Liver (tissue), 9 donors: ENCODE results near the gene RNF38. TPM values are rescaled to one million over a fixed set of nuclear protein-coding genes. Genes with fewer than 3 reads are reported as not detected.
"Not testable (repeated sequence)": the region's sequence is repeated elsewhere in the genome, so short reads cannot be mapped to it uniquely, and the experiment has no call there.

ENCODE experiments used
- DNase-seq: peaks from one replicate; pipeline ENCODE4 v3.0.0-alpha.2; 2017; ENCODE audit warnings: low spot score
- H3K27ac ChIP-seq, 2 donors: one replicate each; pipeline ENCODE4 v1.7.0; 2013; ENCODE audit warnings: inconsistent platforms in 2 of 2, low read length in 2 of 2, control low read depth in 1 of 2, low read depth in 1 of 2, mild to moderate bottlenecking in 1 of 2
- H3K27me3 ChIP-seq, 4 donors: one replicate each; pipeline versions ENCODE4 v1.6.1 to v1.7.0; 2013; ENCODE audit warnings: low read length in 3 of 4, inconsistent platforms in 1 of 4, mild to moderate bottlenecking in 1 of 4, moderate library complexity in 1 of 4; ENCODE audit not compliant: control insufficient read depth in 4 of 4, insufficient read depth in 4 of 4
- H3K36me3 ChIP-seq, 4 donors: one replicate each; pipeline versions ENCODE4 v1.6.1 to v1.7.0; 2013; ENCODE audit warnings: low read length in 3 of 4, mild to moderate bottlenecking in 3 of 4, low read depth in 1 of 4, moderate library complexity in 1 of 4; ENCODE audit not compliant: control insufficient read depth in 4 of 4, insufficient read depth in 3 of 4
- H3K4me1 ChIP-seq, 4 donors: one replicate each; pipeline versions ENCODE4 v1.6.1 to v1.7.0; 2013; ENCODE audit warnings: low read length in 3 of 4, mild to moderate bottlenecking in 3 of 4, moderate library complexity in 1 of 4; ENCODE audit not compliant: control insufficient read depth in 4 of 4, insufficient read depth in 4 of 4
- H3K4me3 ChIP-seq, 3 donors: one replicate each; pipeline versions ENCODE4 v1.6.1 to v1.7.0; 2013; ENCODE audit warnings: low read length in 3 of 3, control low read depth in 1 of 3, low read depth in 1 of 3, mild to moderate bottlenecking in 1 of 3
- H3K9ac ChIP-seq, 2 donors: one replicate each; pipeline ENCODE4 v1.7.0; 2013; ENCODE audit warnings: low read length in 2 of 2, mild to moderate bottlenecking in 2 of 2, moderate library complexity in 2 of 2, control low read depth in 1 of 2, low read depth in 1 of 2
- H3K9me3 ChIP-seq, 4 donors: one replicate each; pipeline versions ENCODE4 v1.6.1 to v1.7.0; 2013; ENCODE audit warnings: low read length in 3 of 4; ENCODE audit not compliant: control insufficient read depth in 4 of 4
- ATF3 ChIP-seq: IDR thresholded peaks from 2 replicates; pipeline ENCODE4 v1.6.1; 2016; ENCODE audit warnings: antibody characterized with exemption
- FOXA1 ChIP-seq: IDR thresholded peaks from 2 replicates; pipeline ENCODE4 v1.6.1; 2016; ENCODE audit warnings: antibody characterized with exemption
- FOXA2 ChIP-seq: IDR thresholded peaks from 2 replicates; pipeline ENCODE4 v1.6.1; 2016; ENCODE audit warnings: antibody characterized with exemption
- GABPA ChIP-seq, 2 donors: IDR thresholded peaks in 1 of 2; conservative IDR thresholded peaks in 1 of 2; 2 replicates each; pipeline ENCODE4 v1.6.1; 2016; ENCODE audit warnings: antibody characterized with exemption in 2 of 2, mild to moderate bottlenecking in 1 of 2, moderate library complexity in 1 of 2
- HNF4A ChIP-seq, 2 donors: conservative IDR thresholded peaks; 2 replicates each; pipeline ENCODE4 v1.6.1; 2016; ENCODE audit warnings: antibody characterized with exemption in 2 of 2, mild to moderate bottlenecking in 2 of 2
- HNF4G ChIP-seq: IDR thresholded peaks from 2 replicates; pipeline ENCODE4 v1.6.1; 2016; ENCODE audit warnings: antibody characterized with exemption
- MAX ChIP-seq: IDR thresholded peaks from 2 replicates; pipeline ENCODE4 v1.6.1; 2016; ENCODE audit warnings: antibody characterized with exemption
- NR2F2 ChIP-seq: IDR thresholded peaks from 2 replicates; pipeline ENCODE4 v1.6.1; 2016; ENCODE audit warnings: antibody characterized with exemption
- RAD21 ChIP-seq, 2 donors: IDR thresholded peaks; 2 replicates each; pipeline ENCODE4 v1.6.1; 2016; ENCODE audit warnings: antibody characterized with exemption in 2 of 2, mild to moderate bottlenecking in 2 of 2
- REST ChIP-seq: IDR thresholded peaks from 2 replicates; pipeline ENCODE4 v1.6.1; 2016; ENCODE audit warnings: antibody characterized with exemption, mild to moderate bottlenecking
- TAF1 ChIP-seq: conservative IDR thresholded peaks from 2 replicates; pipeline ENCODE4 v1.6.1; 2016; ENCODE audit warnings: antibody characterized with exemption, mild to moderate bottlenecking
- ZBTB33 ChIP-seq: IDR thresholded peaks from 2 replicates; pipeline ENCODE4 v1.6.1; 2016; ENCODE audit warnings: antibody characterized with exemption
- WGBS: extraction: QIAGEN DNeasy Blood & Tissue Kit; methylation state at CpG from one replicate; pipeline ENCODE4 v1.1.7; 2013; 5-methylcytosine and 5-hydroxymethylcytosine counted together
- polyA plus RNA-seq, 2 donors: library from polyadenylated mRNA; stranded (reverse) in 1 of 2; unstranded in 1 of 2; fragments of 200-250 nt in 1 of 2; fragments of >200 nt in 1 of 2; fragmentation: Nextera tagmentation in 1 of 2; extraction: Ambion mirVana in 1 of 2; gene quantifications; one replicate each; pipeline versions ENCODE4 v1.2.1 to v1.2.3, GENCODE V29; 2013 to 2015
- total RNA-seq, 2 donors: library from RNA; depleted of rRNA; stranded (reverse); fragments of >200 nt; gene quantifications; one replicate each; pipeline ENCODE4 v1.2.3, GENCODE V29; 2014
- donor health status: healthy.
- donor health status: healthy.
- donor health status: healthy.
- donor health status: healthy.
- donor health status: healthy.

The RNF38 gene
- total and polyA plus RNA-seq, 4 donors: 3.4 to 16.4 (median 6.9) TPM

GRCh38 chr9:36392489-36392888, 7.6 kb downstream of the RNF38 start:
- no peak for DNase-seq
- WGBS: 97% methylated on average over 1 of the region's 1 CpG
- H3K27me3 ChIP-seq: no peaks in the 10 kb centered on the region
- no peak overlapping the region for H3K9ac ChIP-seq
- TF ChIP-seq GABPA (IDR thresholded peaks at IDR 0.05 in 1 of 2, conservative IDR thresholded peaks at IDR 0.05 in 1 of 2): no peak
- no peaks in the 10 kb centered on the region for H3K36me3 ChIP-seq
- H3K4me1 ChIP-seq: peaks cover 0 to 16% (median 4%) of the 10 kb centered on the region in 4 donors
- no peak overlapping the region for H3K4me3 ChIP-seq
- no peaks in the 10 kb centered on the region for H3K9me3 ChIP-seq
- no peak overlapping the region for H3K27ac ChIP-seq

- H3K27ac ChIP-seq: no peak overlapping the region
- WGBS: 61% methylated on average over 2 of the region's 2 CpGs
- H3K9ac ChIP-seq: no peak overlapping the region
- no peaks in the 10 kb centered on the region for H3K27me3 ChIP-seq
- peaks cover 0 to 16% (median 3%) of the 10 kb centered on the region in 4 donors for H3K4me1 ChIP-seq
- H3K4me3 ChIP-seq: no peak overlapping the region
- DNase-seq: no peak
- H3K9me3 ChIP-seq: no peaks in the 10 kb centered on the region
- no peaks in the 10 kb centered on the region for H3K36me3 ChIP-seq
- no peak for TF ChIP-seq MAX
- no peak for TF ChIP-seq HNF4G
- no peak for TF ChIP-seq TAF1
- TF ChIP-seq HNF4A (conservative IDR thresholded peaks at IDR 0.05): no peak
- TF ChIP-seq RAD21 (IDR thresholded peaks at IDR 0.05): no peak
- no peak for TF ChIP-seq FOXA2
- no peak for TF ChIP-seq ATF3
- TF ChIP-seq REST: no peak
- TF ChIP-seq NR2F2: no peak
- no peak for TF ChIP-seq GABPA (IDR thresholded peaks at IDR 0.05 in 1 of 2, conservative IDR thresholded peaks at IDR 0.05 in 1 of 2)
- no peak for TF ChIP-seq FOXA1
- no peak for TF ChIP-seq ZBTB33
Observed at GRCh38 chr9:36389590-36389989, 10.5 kb downstream of the RNF38 start.

- peaks cover 0 to 16% (median 4%) of the 10 kb centered on the region in 4 donors for H3K4me1 ChIP-seq
- not testable (repeated sequence) for H3K4me3 ChIP-seq, H3K9ac ChIP-seq, H3K27me3 ChIP-seq, DNase-seq, H3K27ac ChIP-seq, H3K9me3 ChIP-seq, H3K36me3 ChIP-seq
- 83% methylated on average over 7 of the region's 7 CpGs for WGBS
Observed at GRCh38 chr9:36386396-36386965, 13.6 kb downstream of the RNF38 start.
